H1 (cell line): ENCODE results near the gene ARHGAP26. TPM values are rescaled to one million over a fixed set of nuclear protein-coding genes. Genes with fewer than 3 reads are reported as not detected.

Experiments
- CTCF ChIA-PET: fragments of 300-600 bp; sonication (Branson Sonifier 250); formaldehyde crosslinking; loops from one replicate; lab custom pipeline; 2021; ENCODE audit not compliant: partially characterized antibody; lab: Charles Lee
- POLR2A ChIA-PET: fragments of 300-600 bp; sonication (Branson Sonifier 250); formaldehyde crosslinking; loops from one replicate; lab custom pipeline; 2021; ENCODE audit warnings: inconsistent platforms; ENCODE audit not compliant: partially characterized antibody; lab: Charles Lee
- DNase-seq, 2 experiments: peaks; one replicate each; pipeline versions ENCODE4 v3.0.0 to v3.0.0-alpha.2; 2010 to 2022; ENCODE audit warnings: low spot score in 2 of 2, low read depth in 1 of 2, mixed read lengths in 1 of 2
- FAIRE-seq: peaks from 2 replicates; lab custom pipeline; 2011; peaks lifted over from hg19 to GRCh38; lab: Jason Lieb, UNC
- H2AFZ ChIP-seq: 2 replicates; pipeline ENCODE4 v1.8.1; 2012; ENCODE audit warnings: low read length, inconsistent platforms
- H2AK5ac ChIP-seq: 2 replicates; pipeline ENCODE4 v1.6.1; 2013; ENCODE audit warnings: low read depth, low read length
- H2BK120ac ChIP-seq: replicated peaks from 2 replicates; pipeline ENCODE3; 2013; ENCODE audit warnings: low read depth, low read length, inconsistent platforms
- H2BK12ac ChIP-seq: 2 replicates; pipeline ENCODE4 v1.6.1; 2013; ENCODE audit warnings: low read depth, low read length
- H2BK15ac ChIP-seq: 2 replicates; pipeline ENCODE4 v1.6.1; 2013; ENCODE audit warnings: low read length
- H2BK20ac ChIP-seq: 2 replicates; pipeline ENCODE4 v1.6.1; 2013; ENCODE audit warnings: low read length
- H2BK5ac ChIP-seq: 2 replicates; pipeline ENCODE4 v1.6.1; 2013; ENCODE audit warnings: low read depth, low read length
- H3K14ac ChIP-seq: 2 replicates; pipeline ENCODE4 v1.6.1; 2013; ENCODE audit warnings: inconsistent platforms; ENCODE audit not compliant: insufficient read length
- H3K18ac ChIP-seq: 2 replicates; pipeline ENCODE4 v1.6.1; 2013; ENCODE audit warnings: low read length; ENCODE audit errors: extremely low read depth
- H3K23ac ChIP-seq: 2 replicates; pipeline ENCODE4 v1.6.1; 2013; ENCODE audit warnings: inconsistent platforms; ENCODE audit not compliant: insufficient read length
- H3K23me2 ChIP-seq: 2 replicates; pipeline ENCODE4 v1.6.1; 2013; ENCODE audit warnings: low read depth, low read length
- H3K27ac ChIP-seq: 2 replicates; pipeline ENCODE4 v1.6.1; 2011; ENCODE audit warnings: low read depth, low read length, inconsistent platforms
- H3K27me3 ChIP-seq, 4 experiments: replicated peaks in 1 of 4; 1 replicate in 1 of 4; 2 replicates in 3 of 4; pipeline versions ENCODE4 v1.6.1 to v1.8.1; 2011 to 2013; ENCODE audit warnings: low read length in 3 of 4, mild to moderate bottlenecking in 3 of 4, inconsistent platforms in 2 of 4, mixed read lengths in 2 of 4, moderate library complexity in 1 of 4; ENCODE audit not compliant: control insufficient read depth in 3 of 4, insufficient read depth in 3 of 4; ENCODE audit errors: extremely low read depth in 1 of 4
- H3K36me3 ChIP-seq, 4 experiments: 2 replicates each; pipeline versions ENCODE4 v1.6.1 to v1.8.1; 2011 to 2013; ENCODE audit warnings: mild to moderate bottlenecking in 4 of 4, low read length in 3 of 4, moderate library complexity in 2 of 4, control low read depth in 1 of 4, inconsistent platforms in 1 of 4; ENCODE audit not compliant: insufficient read depth in 4 of 4, control insufficient read depth in 2 of 4
- H3K4ac ChIP-seq: replicated peaks from 2 replicates; pipeline ENCODE3; 2013; ENCODE audit warnings: low read length, low read depth, mixed read lengths, inconsistent platforms; ENCODE audit not compliant: insufficient read length
- H3K4me1 ChIP-seq, 4 experiments: replicated peaks in 1 of 4; 1 replicate in 1 of 4; 2 replicates in 3 of 4; pipeline versions ENCODE4 v1.6.1 to v1.8.1; 2011 to 2013; ENCODE audit warnings: low read length in 3 of 4, inconsistent platforms in 2 of 4, mixed read lengths in 1 of 4; ENCODE audit not compliant: insufficient read depth in 4 of 4, control insufficient read depth in 3 of 4
- H3K4me2 ChIP-seq, 2 experiments: 2 replicates each; pipeline versions ENCODE4 v1.6.1 to v1.8.1; 2011 to 2013; ENCODE audit warnings: low read depth in 2 of 2, low read length in 2 of 2, control low read depth in 1 of 2, inconsistent platforms in 1 of 2, mild to moderate bottlenecking in 1 of 2; ENCODE audit not compliant: insufficient read depth in 1 of 2
- H3K4me3 ChIP-seq, 4 experiments: fragments of 200-600, 300-600 bp in 1 of 4; sonication (generic), shearing (Covaris generic), sonication (Bioruptor Twin) in 1 of 4; 2 replicates each; pipeline versions ENCODE4 v1.5.1 to v1.8.1; 2011 to 2016; ENCODE audit warnings: low read length in 4 of 4, low read depth in 3 of 4, control low read depth in 2 of 4, inconsistent platforms in 2 of 4, mild to moderate bottlenecking in 2 of 4, mixed read lengths in 1 of 4, moderate library complexity in 1 of 4; ENCODE audit not compliant: insufficient read depth in 2 of 4; ENCODE audit errors: extremely low read depth in 1 of 4
- H3K56ac ChIP-seq: replicated peaks from 2 replicates; pipeline ENCODE3; 2013; ENCODE audit warnings: low read depth, mild to moderate bottlenecking, mixed read lengths, low read length, inconsistent platforms; ENCODE audit not compliant: insufficient read length
- H3K79me1 ChIP-seq: 2 replicates; pipeline ENCODE4 v1.6.1; 2013; ENCODE audit warnings: low read depth, low read length, control low read depth
- H3K79me2 ChIP-seq, 2 experiments: 2 replicates each; pipeline versions ENCODE4 v1.6.1 to v1.8.1; 2012 to 2013; ENCODE audit warnings: low read length in 2 of 2, mild to moderate bottlenecking in 2 of 2, inconsistent platforms in 1 of 2; ENCODE audit not compliant: insufficient read depth in 2 of 2, control insufficient read depth in 1 of 2
- H3K9ac ChIP-seq, 4 experiments: replicated peaks in 1 of 4; 1 replicate in 1 of 4; 2 replicates in 3 of 4; pipeline versions ENCODE4 v1.6.1 to v1.8.1; 2011 to 2013; ENCODE audit warnings: low read depth in 3 of 4, low read length in 3 of 4, control low read depth in 2 of 4, mild to moderate bottlenecking in 2 of 4, moderate library complexity in 2 of 4, inconsistent platforms in 1 of 4; ENCODE audit errors: extremely low read depth in 1 of 4
- H3K9me3 ChIP-seq, 2 experiments: 2 replicates each; pipeline versions ENCODE4 v1.6.1 to v1.8.1; 2012 to 2013; ENCODE audit warnings: mild to moderate bottlenecking in 2 of 2, moderate library complexity in 2 of 2, control low read depth in 1 of 2, inconsistent platforms in 1 of 2, low read depth in 1 of 2, low read length in 1 of 2, mixed read lengths in 1 of 2; ENCODE audit not compliant: insufficient read depth in 2 of 2
- H4K20me1 ChIP-seq, 2 experiments: replicated peaks in 1 of 2; 2 replicates each; pipeline versions ENCODE3 to v1.8.1; 2011 to 2013; ENCODE audit warnings: inconsistent platforms in 2 of 2, low read length in 2 of 2, mild to moderate bottlenecking in 1 of 2; ENCODE audit not compliant: insufficient read depth in 2 of 2, control insufficient read depth in 1 of 2
- H4K5ac ChIP-seq: 2 replicates; pipeline ENCODE4 v1.6.1; 2013; ENCODE audit warnings: low read length, low read depth, mixed read lengths, inconsistent platforms; ENCODE audit not compliant: insufficient read length
- H4K8ac ChIP-seq: 2 replicates; pipeline ENCODE4 v1.8.0; 2013; ENCODE audit warnings: mild to moderate bottlenecking, moderate library complexity, low read length, inconsistent platforms; ENCODE audit not compliant: insufficient read depth; ENCODE audit errors: extremely low read depth
- H4K91ac ChIP-seq: replicated peaks from 2 replicates; pipeline ENCODE3; 2013; ENCODE audit warnings: low read length, mixed read lengths, inconsistent platforms; ENCODE audit not compliant: insufficient read length
- BCL11A ChIP-seq, 2 experiments: IDR thresholded peaks; one replicate each; pipeline ENCODE4 v1.6.1; 2011; ENCODE audit warnings: low read depth in 2 of 2, low read length in 2 of 2, mild to moderate bottlenecking in 2 of 2
- CHD2 ChIP-seq: IDR thresholded peaks from 2 replicates; pipeline ENCODE4 v1.6.1; 2012; ENCODE audit warnings: low read length, improper control_type of control experiment
- CTBP2 ChIP-seq: IDR thresholded peaks from 2 replicates; pipeline ENCODE4 v1.7.0; 2011; ENCODE audit warnings: borderline replicate concordance, mild to moderate bottlenecking, moderate library complexity, mixed read lengths, low read length; ENCODE audit not compliant: insufficient read depth, insufficient read length
- HDAC2 ChIP-seq, 2 experiments: fragments of 300-600 bp in 1 of 2; sonication (generic) in 1 of 2; IDR thresholded peaks; 2 replicates each; pipeline ENCODE4 v1.6.1; 2011 to 2012; ENCODE audit warnings: low read depth in 2 of 2, low read length in 2 of 2, mild to moderate bottlenecking in 2 of 2, moderate library complexity in 2 of 2, borderline replicate concordance in 1 of 2, inconsistent platforms in 1 of 2
- MAX ChIP-seq: IDR thresholded peaks from 2 replicates; pipeline ENCODE4 v1.6.1; 2012; ENCODE audit warnings: inconsistent platforms
- NANOG ChIP-seq: IDR thresholded peaks from 2 replicates; pipeline ENCODE4 v1.6.1; 2011; ENCODE audit warnings: low read length, low read depth, mild to moderate bottlenecking, inconsistent platforms; ENCODE audit not compliant: insufficient read depth, poor library complexity, severe bottlenecking
- RBBP5 ChIP-seq: IDR thresholded peaks from 2 replicates; pipeline ENCODE4 v1.7.1; 2012; ENCODE audit warnings: low read depth, mild to moderate bottlenecking, inconsistent platforms, low read length, moderate library complexity, borderline replicate concordance
- RFX5 ChIP-seq: IDR thresholded peaks from 2 replicates; pipeline ENCODE4 v1.6.1; 2011; ENCODE audit warnings: low read depth, low read length, improper control_type of control experiment, borderline replicate concordance
- TAF1 ChIP-seq: IDR thresholded peaks from 2 replicates; pipeline ENCODE4 v1.6.1; 2011; ENCODE audit warnings: mild to moderate bottlenecking, low read depth, low read length
- TEAD4 ChIP-seq: IDR thresholded peaks from 2 replicates; pipeline ENCODE4 v1.6.1; 2012; ENCODE audit warnings: low read depth, low read length, inconsistent platforms, mixed read lengths
- USF2 ChIP-seq: IDR thresholded peaks from 2 replicates; pipeline ENCODE4 v1.6.1; 2011; ENCODE audit warnings: low read length, improper control_type of control experiment
- ZNF274 ChIP-seq: IDR thresholded peaks from 2 replicates; pipeline ENCODE4 v1.7.0; 2012; ENCODE audit warnings: low read length, borderline replicate concordance; ENCODE audit errors: extremely low read depth
- WGBS, 2 experiments: shearing (Covaris generic) in 1 of 2; methylation state at CpG; one replicate each; pipeline versions ENCODE4 v1.1.6 to v1.1.7; 2013 to 2015; ENCODE audit warnings: low lambda C conversion rate in 2 of 2, mixed read lengths in 2 of 2, inconsistent platforms in 1 of 2, low coverage in 1 of 2, missing lambda C conversion rate in 1 of 2; ENCODE audit not compliant: insufficient replicate concordance in 2 of 2, insufficient coverage in 1 of 2, insufficient read length in 1 of 2; ENCODE audit errors: extremely low coverage in 1 of 2, missing lambda C conversion rate in 1 of 2; 5-methylcytosine and 5-hydroxymethylcytosine counted together
- polyA plus RNA-seq, 7 experiments: library from polyadenylated mRNA; depleted of rRNA in 3 of 7; stranded (reverse) in 5 of 7; unstranded in 2 of 7; fragments of >200 nt in 5 of 7; fragments of 200-250 nt in 2 of 7; gene quantifications; 1 replicate in 5 of 7; 2 replicates in 1 of 7; 4 replicates in 1 of 7; pipeline versions ENCODE4 v1.2.1 to v1.2.3, GENCODE V29; 2011 to 2013; ENCODE audit warnings: missing spikeins in 2 of 7, mixed read lengths in 2 of 7
- total RNA-seq: library from RNA; stranded (reverse); fragmentation: NEBNext Ultra II Directional; extraction: Animal tissue kit (Norgen Biotek cat#: 25700); gene quantifications from 2 replicates; pipeline ENCODE4 v1.2.1, GENCODE V29; 2021

ARHGAP26 gene
- total and polyA plus RNA-seq, 2 of the 8 experiments (the other 6 are each of a cell fraction or from before 2014, with no cell fraction given): 7.1 to 24.8 TPM

- FAIRE-seq (no peak), DNase-seq (no peak)
- ChIA-PET CTCF (interaction anchor here (0.9 to 1.3 kb wide), 2 partner anchors 9 to 14 kb away, joined by 3 to 6 read pairs; no protein-coding TSS in a partner anchor), POLR2A (interaction anchor here (1.2 kb wide), 1 partner anchor 23 kb away, joined by 3 read pairs; no protein-coding TSS in a partner anchor)
- Histone ChIP-seq H3K4me1 (peaks cover 0 to 3% (median 0%) of the 10 kb centered on the region in 4 experiments; a peak in 3 of 7 replicates), H2BK5ac (no peak overlapping the region), H3K36me3 (no peaks in the 10 kb centered on the region), H2BK12ac (no peak overlapping the region), H3K4ac (no peak overlapping the region), H3K79me2 (no peaks in the 10 kb centered on the region), H4K8ac (no peak overlapping the region), H3K14ac (no peak overlapping the region), H2BK20ac (no peak overlapping the region), H4K91ac (no peak overlapping the region), H3K9me3 (no peaks in the 10 kb centered on the region), H3K9ac (no peak overlapping the region), H3K27ac (no peak overlapping the region), H3K18ac (no peak overlapping the region), H3K27me3 (no peaks in the 10 kb centered on the region), H3K4me3 (no peak overlapping the region), H4K5ac (no peak overlapping the region), H2AFZ (no peak overlapping the region), H3K4me2 (no peak overlapping the region), H3K23me2 (no peaks in the 10 kb centered on the region), H3K79me1 (no peaks in the 10 kb centered on the region), H3K56ac (no peak overlapping the region), H2BK120ac (no peak overlapping the region), H3K23ac (no peak overlapping the region), H4K20me1 (no peaks in the 10 kb centered on the region), H2BK15ac (no peak overlapping the region), H2AK5ac (no peak overlapping the region)
- 93% methylated on average over 6 of the region's 6 CpGs; no CpG with 5 or more reads in 1 of the 2 experiments for WGBS, 2 experiments
- TF ChIP-seq TEAD4 (no peak), CHD2 (no peak), HDAC2 (IDR thresholded peaks at IDR 0.05; ENCODE audit: borderline replicate concordance in 1 of 2, low read depth in 2 of 2, low read length in 2 of 2) (no peak), USF2 (no peak), RFX5 (no peak), ZNF274 (no peak), RBBP5 (no peak), CTBP2 (no peak), MAX (no peak), NANOG (no peak), BCL11A (IDR thresholded peaks at IDR 0.05; ENCODE audit: low read depth in 2 of 2, low read length in 2 of 2) (no peak), TAF1 (no peak)
Observed at GRCh38 chr5:143131972-143132371, 361.8 kb downstream of the ARHGAP26 start.
